Esophagus muscularis mucosa (tissue), 4 donors: ENCODE data around the gene MPP4.

Experiments used
- CTCF ChIP-seq, 3 experiments: fragments of 200-600 bp in 2 of 3; fragments of 450-650 bp in 1 of 3; sonication (generic) in 2 of 3; IDR thresholded peaks; one replicate each; pipeline ENCODE4 v1.5.1; 2017 to 2019; ENCODE audit warnings: antibody characterized with exemption in 3 of 3, mild to moderate bottlenecking in 2 of 3, moderate library complexity in 1 of 3
- EP300 ChIP-seq: sonication (generic); formaldehyde crosslinking; IDR thresholded peaks from one replicate; pipeline ENCODE4 v1.6.1; 2017; ENCODE audit warnings: antibody characterized with exemption
- POLR2A ChIP-seq: fragments of 450-650 bp; IDR thresholded peaks from one replicate; pipeline ENCODE4 v1.6.1; 2017; ENCODE audit warnings: antibody characterized with exemption, moderate library complexity, mild to moderate bottlenecking, low read depth

- TF ChIP-seq EP300 = no peak
- no peak for TF ChIP-seq POLR2A
- no peak for TF ChIP-seq CTCF (IDR thresholded peaks at IDR 0.05)
These were observed 49.0 kb downstream of the MPP4 start for GRCh38 chr2:201649442-201649841.
